ENCODE data around the gene PMEPA1. TPM values are rescaled to one million over a fixed set of nuclear protein-coding genes. Genes with fewer than 3 reads are reported as not detected.

Gene PMEPA1
- total RNA-seq, 1 donor from 2014 or later = 7.4 TPM

DNA sequence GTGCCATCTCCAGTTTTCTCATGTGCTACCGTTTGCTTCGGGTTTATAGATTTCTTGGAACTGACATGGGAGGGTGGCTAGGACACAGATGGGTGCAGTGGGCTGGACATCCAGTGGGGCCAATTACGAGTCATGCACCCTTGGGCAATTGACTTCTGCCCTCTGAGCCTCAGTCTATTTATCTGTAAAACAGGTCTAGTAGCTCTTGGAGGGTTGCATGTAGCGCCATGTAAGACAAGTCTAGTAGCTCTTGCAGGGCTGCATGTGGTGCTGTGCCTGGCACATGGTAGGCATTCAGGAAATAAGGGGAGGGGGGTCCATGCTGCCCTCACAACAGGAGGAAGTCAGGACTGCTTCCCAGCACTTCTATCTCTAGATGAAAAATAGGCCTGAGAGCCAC lies 15.3 kb downstream of the PMEPA1 start:
- no peak for DNase-seq (ENCODE audit: low read depth)

DNA sequence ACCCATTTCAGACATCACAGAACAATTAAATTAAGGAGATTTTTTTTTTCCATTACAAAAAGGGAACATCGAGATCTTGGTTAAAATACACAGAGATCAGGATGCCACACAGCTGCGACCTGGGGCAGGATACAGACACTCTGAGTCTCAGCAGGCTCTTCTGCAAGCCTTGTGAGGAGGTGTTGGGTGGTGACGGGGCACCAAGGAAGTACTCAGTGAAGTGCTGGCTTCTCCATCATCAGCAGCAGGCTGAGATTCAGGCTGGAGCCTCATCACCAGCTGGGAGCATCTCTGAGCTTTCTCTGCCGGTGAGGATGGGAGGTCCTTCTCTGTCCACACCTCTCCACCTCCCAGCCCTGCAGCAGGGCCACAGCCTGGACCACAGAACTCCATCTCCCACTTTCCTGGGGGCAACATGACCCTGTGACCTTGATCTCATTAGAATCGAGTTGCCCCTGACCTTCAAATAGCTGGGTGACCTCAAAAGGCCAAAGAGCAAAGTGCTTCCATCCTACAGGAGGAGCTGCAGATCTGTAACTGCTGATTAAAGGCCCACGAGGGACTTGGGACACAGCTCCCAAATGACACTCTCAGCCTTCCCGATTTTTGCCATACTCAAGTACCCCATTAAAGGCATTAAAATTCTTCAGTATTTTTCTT lies 16.0 kb downstream of the PMEPA1 start:
- no peak for DNase-seq (ENCODE audit: low read depth)

DNA sequence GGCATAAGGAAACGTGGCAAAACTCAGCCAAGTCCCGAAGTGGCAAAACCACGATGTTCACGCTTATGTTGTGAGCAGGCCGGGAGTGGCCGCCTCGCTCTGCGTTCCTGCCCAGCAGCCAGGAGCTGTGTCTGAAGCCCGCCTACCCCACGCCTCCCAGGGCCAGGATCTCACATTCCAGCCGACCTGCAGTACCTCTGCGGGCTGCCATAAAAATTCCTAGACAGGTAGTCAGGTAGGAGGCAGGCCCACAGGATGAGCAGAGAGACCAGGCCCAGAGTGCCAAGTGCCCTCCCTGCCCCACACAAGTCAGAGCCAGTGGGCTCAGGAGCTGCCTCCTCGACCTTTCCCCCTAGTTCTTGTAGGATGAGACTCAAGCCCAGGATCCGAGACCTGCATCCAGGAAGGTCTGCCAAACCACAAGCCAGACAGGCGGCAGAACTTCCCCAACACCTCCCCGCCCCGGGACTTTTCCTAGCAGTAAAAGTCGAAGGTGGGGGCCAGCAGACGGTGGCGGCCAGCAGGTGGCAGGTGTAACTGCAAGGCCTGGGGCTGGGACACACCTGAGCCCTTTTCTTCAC lies 16.7 kb downstream of the PMEPA1 start:
- no peak for DNase-seq (ENCODE audit: low read depth)

DNA sequence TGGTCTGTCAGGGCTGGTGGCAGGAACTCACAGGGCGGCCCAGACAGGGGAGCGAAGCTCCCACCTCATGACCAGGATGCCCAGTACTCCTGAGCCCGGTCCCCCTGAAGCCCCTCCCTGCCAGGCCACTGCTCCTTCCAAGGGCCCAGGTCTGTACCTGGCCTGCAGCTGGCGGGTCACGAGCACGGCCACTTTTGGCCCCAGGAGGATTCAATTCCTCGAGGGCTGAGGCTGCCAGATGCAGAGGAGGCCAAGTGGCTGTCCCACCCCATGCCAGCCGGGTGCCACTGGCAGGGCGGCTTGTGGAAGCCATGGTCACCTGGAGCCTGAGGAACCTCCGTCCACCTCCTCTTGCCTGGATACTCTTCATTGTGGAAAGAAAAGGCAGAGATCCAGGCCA lies 17.4 kb downstream of the PMEPA1 start:
- no peak for DNase-seq (ENCODE audit: low read depth)

DNA sequence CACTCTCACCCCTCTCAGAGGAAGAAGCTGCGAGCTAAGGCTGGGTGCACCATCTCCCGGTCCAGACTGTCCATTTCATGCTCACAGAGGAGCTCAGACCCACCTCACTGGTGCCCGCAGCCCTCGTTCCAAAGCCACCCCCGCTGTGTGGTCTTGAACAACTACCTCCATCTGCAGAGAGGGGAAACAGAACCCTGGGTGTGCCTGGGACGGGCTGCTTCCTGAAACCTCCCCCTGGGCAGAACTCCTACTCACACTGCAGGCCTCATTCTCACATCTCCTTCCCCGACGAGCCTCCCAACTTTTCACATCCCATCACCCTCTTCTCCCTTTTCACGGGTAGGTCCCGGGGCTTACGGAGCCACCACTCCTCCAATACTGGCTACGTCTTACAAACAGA lies 18.1 kb downstream of the PMEPA1 start:
- DNase-seq (ENCODE audit: low read depth) = no peak

DNA sequence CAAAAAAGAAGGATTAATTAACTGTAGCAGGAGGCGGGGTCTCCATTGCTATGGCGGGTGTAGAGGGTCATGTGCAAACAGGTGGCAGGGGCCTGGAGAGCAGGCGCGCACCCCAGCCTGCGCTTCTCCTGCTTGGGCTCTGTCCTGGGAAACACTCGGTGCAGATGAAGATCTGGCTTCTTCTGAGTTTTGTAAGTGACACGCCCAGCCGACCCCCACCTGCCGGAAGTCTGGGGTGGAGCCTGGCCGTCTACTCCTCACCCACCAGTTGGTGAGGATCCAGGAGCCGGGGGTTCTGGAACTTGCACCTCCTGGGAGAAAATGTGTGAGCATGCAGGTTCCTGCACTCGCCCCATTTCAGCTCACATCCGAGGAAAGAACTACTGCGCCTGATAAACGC lies 19.3 kb downstream of the PMEPA1 start:
- DNase-seq (ENCODE audit: low read depth) = no peak

DNA sequence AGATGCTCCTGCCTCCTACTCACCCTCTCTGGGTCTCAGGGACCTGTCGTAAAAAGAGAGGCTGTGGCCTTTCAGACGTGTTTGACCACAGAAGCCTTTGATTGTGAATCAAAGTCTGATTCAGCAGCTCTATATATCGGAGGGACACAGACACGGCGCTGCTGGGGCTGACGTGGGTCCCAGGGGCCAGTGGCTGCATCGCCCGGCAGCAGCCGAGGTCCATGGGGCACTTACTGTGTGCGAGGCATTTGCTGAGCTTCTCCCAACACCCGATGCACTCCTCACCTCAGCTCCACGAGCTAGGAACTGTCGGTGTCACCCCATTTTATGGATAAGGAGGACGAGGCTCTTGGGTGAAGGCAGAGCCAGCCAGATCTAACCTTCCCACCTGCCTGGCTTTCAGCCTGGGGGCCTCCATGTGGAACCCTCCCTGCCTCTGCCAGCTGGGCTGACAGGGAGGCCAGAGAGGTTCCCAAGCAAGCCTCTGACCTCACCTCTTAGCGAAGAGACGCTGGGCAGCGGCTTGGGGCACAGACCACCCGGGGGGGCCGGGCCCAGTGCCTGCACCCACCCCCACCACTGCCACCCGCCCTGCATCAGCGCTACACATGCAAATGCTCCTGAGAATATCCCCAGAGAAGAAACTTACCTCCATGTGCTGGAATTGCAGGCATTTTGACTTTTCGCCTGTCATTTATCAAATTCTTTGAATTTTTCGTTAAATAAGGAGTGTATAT lies 19.9 kb downstream of the PMEPA1 start:
- DNase-seq (ENCODE audit: low read depth) = no peak

DNA sequence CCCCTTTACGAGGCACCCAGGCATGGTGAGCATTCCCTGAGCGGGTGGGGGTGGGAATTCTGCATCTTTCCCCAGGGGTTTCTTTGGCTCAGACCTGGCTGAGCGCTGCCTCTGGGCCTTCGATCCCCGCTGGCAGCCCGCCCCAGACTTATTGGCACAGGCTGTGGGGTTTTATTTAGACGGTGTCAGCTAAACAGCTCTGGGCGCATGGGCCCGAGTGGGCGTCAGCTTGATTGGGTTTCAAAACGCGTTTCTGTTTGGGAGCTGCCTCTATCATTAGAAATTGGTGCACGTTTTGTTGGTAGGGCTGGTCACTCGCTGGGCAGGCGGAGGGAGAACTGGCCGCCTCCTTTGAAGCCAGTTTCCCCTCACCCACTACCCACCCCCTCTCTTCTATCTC lies 21.0 kb downstream of the PMEPA1 start:
- DNase-seq (ENCODE audit: low read depth) = no peak

DNA sequence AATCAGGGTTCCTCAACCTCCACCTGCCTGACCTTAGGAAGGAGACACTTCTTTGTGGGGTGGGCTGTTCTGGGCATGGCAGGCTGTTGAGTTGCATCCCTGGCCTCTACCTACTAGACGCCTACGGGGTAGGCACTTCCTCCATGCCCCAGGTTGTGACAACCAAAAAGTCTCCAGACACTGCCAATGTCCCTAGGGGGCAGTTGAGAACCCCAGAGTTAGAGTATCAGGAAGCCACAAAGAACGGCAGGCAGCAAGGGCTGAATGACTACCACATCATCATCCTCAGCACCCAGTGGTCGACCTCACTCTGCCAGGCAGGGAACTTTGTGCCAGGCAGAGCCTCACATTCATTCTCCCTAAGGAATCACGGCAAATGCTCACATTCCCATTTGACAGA lies 21.5 kb downstream of the PMEPA1 start:
- DNase-seq (ENCODE audit: low read depth) = no peak

DNA sequence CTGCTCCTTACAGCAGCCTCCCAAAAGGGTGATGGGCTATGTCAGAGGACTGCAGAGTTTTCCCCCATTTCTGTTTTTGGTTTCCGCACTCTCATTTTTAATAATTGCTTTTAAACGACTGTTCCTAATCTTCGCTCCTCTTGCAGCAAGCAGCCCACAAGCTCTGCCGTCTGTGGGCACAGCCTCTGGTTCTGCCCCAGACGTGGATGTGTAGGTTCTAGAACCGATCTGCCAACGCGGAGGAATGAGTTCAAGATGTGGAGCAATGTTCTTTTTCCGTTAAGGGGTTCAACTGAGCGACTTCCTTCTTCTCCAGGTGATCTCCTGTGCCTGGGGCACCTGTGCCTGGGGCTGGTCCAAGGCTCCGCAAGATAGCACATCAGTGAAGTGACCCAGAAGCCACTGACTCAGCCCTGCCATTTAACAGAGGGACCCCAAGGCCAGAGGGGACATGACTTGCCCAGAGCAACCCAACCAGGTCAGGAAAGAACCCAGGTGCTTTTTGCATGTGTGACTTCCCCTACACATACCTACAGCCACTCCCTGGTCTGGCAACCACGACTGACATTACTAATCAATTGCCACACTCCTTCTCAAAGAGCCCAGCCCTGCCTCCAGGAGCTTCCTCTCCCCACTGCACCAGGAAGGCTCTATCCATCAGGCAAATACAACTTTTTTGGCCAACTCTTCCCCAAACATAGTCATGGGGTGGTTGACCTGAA lies 22.7 kb downstream of the PMEPA1 start:
- no peak for DNase-seq (ENCODE audit: low read depth)

DNA sequence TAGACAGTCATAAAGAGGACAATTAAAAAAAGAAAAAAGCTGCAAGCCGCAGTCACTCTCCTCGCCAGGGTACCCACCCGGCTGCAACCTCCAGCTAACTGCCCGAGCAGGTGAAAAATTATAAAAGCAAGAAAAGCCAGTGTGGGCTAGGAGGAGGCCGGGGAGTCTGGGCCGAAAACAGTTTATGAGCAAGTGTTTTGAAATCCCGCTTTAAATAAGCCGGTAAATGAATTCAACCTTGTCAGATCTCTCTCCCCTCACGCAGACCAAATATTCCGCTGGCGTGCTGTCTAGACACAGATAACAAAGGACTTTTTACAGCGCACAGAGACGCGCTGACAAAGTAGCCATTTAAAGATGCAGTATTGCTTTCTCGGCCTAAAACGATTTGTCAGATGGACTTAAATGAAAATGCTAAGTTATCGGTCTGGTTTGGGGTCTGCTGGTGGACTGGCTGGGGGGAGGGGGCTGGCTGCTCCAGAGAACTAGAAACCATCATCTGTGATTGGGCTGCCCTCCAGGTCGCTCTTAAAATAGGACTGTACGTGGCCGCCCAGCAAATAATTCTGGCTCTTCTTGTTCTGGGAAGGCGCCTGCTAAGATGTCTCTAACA lies 24.6 kb downstream of the PMEPA1 start:
- DNase-seq (ENCODE audit: low read depth) = no peak

DNA sequence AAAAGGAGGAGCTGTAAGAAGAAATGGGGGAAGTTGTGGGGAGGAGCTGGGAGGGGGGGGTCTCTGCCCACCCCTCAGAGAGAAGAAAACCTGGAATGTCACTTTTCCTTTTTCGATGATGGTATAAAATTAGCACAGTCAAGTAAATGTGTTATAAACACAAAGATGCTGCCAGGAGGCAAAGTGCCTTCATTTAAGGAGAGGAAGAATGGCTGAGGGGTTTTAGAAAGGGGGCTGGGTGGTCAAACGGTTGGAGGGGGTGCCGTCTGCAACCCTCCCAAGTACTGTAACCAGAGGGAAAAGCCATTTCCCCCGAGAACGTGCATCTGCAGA lies 25.0 kb downstream of the PMEPA1 start:
- no peak for DNase-seq (ENCODE audit: low read depth)

DNA sequence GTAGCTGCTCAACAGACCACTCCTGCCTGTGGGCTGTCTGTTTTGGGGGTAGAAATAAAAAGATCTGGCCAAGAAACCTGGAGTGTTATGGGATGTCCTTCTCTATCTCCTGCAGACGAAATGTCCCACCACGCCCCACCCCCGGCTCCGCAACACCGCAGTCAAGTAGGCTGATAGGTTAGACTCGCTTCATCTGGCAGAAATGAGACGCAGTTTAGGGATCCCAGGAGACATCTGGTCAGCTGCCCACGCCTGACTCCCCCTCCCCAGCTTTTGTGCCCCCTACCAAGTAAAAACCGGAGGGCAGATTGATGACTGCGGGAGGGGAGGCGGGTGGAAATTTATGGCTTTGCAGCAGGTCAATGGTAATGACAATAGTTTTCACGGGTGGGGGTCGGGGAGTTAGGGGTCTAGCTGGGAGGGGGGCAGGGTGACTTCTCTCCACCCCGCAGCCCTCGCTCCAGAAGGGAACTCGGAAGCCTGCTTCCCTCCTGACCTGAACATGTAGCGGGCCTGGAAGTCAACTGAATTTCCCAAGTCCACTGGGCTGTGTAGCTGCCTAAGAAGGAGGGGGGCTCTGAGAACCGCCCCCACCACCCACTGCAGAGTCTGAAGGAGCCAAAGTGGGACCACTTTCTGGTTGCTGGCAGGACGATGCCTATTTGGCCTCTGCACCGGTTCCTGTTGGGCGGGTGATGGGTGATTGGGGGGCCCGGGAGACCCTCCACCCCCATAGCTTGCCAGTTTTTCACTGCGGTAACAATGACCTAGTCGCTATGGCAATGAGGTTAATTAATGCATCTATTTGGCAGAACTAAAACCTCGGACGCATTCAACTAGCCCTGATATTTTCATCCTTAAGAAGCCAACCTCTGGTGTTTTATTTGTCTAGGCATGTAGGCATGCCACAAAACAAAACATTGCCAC lies 25.7 kb downstream of the PMEPA1 start:
- no peak for DNase-seq (ENCODE audit: low read depth)

DNA sequence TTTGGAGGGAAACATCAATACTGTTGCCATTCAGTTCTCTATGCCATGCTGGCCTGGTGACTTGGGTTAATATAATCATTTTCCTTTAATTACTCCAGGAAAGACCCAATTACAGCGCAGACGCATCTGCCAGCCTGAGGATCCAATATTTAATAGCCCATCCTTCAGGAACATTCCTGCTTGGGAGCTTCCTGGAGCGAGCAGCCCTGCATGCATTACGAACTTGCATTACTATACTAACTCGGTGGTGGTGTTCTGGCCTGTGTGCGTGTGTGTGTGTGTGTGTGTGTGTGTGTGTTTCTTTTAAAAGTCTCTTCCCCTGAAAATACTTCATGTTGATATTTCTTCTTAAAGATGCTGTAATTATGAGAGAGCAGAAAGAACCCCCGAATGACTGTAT lies 26.5 kb downstream of the PMEPA1 start:
- DNase-seq (ENCODE audit: low read depth) = no peak

DNA sequence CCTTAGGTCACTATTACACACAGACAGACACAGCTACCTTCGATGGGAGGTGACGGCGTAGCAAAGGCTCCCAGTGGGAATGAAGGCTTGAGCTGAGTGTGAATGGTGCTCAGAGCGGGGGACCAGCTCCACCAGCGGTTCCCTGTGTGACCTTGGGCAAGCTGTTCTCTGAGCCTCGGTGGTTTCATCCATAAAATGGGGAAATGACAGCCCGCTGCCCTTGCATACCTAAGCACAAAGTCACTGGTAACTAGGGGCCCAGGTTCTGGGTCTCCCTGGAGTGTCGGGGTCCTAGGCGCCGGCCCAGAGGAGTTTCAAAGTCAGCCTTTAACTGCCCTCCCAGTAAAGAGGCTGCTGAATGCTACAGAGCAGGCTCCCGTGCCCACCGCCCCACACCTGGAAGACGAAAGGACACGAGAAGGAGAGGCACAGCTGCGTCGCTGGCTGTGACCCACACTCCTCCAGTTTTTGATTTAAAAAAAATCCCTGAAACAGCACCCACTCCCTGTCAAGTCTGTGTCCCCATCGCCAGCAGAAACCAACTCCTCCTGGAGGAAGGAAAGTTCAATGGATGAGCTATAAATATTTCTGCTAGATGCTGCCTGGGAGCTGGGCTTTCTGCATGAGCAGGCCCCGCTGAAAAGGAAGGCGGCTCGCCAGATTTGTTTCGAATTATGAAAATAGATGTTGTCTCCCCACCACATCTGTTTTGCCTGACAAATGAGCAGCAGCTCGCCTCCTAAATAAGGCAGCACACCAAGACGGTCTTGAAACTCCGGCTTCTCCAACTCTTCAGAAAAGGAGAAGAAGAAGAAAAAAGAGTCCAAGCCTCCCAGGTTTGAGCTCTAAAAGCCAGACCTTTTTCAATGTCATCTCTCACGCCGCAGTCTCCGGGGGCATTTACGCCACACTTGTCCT lies 27.4 kb downstream of the PMEPA1 start:
- DNase-seq (ENCODE audit: low read depth) = no peak

DNA sequence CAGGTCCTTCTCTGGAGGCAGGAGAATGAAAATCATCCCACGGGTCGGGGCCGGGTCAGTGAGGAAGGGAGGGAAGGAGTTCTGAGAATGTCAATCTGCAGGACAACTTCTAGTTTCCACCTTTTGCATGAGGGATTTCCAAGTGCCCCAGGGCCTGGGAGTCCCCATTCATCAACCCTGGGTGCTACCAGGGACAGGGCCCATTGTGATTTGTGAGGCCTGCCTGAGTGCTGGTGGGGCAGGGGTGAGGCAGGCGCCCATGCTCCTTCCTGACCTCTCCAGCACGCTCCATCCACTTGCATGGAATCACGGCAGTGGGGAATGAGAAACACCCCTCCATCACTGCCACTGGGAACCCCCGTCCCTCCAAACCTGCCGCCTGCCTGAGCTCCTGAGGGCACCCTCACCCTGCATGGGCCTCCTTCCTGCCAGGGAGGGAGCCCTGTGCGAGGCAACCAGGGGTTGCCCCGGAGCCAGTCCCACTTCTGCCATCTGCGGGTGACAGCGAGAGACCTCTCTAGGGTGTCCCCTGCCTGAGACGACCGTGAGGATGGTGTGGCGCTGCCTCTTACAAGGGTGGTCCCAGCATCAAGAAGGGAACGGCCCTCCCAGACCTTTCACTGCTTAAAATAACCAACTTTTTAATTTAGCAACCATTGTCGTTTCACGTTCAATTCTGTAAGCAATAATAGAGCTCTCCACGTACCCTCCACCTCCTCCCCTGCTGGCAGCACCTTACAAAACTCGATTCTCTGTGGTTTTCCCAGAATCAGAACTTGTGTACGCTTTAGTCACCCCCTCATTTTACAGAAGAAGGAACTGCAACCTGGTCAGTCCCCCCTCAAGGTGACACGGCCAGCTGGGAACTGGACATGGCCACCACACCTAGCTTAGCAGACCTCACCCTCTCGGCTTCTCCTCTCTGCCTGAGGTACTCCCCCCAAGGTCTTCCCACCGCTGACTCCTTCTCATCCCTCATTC lies 28.6 kb downstream of the PMEPA1 start:
- DNase-seq (ENCODE audit: low read depth) = no peak

DNA sequence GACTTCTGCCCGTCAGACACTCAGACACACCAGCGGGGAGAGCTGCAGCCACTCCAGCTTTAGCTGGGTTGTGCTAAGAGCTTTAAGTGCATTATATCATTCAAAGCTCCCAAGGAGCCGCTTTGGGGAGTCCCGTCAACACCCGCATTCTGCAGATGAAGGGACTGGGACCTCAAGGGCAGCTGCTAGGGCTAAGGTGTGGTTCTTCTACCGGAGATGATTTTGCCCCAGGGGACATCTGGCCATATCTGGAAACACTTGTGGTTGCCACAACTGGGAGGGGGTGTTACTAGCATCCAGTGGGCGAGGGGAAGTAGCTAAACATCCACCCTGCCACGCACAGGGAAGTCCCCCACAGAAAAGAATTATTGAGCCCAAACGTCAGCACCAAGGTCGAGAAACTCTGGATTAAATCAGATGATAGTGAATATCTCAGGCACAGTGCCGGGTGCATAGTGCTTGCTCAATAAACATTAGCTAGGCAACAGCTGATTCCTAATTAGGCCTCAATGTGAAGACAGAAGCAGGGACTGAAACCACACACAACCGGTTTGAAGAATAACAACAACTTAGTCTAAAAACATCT lies 29.6 kb downstream of the PMEPA1 start:
- DNase-seq (ENCODE audit: low read depth) = no peak

DNA sequence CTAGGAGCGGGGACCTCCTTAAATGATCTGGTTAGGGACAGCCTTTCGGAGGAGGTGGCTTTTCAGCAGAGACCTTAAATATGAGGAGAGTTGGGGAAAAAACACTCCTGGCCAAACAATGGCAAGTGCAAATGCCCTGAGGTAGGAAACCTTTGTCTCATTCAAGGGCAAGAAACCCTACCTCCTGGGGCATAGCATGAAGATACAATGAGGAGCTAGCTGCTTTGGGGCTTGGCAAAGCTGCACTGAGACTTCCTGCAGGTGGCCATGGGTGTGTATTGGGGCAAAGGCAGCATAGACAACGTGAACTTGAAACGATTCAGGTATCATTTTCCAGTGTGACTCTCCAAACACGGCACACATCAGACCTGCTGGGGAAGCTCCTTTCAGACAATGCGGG lies 30.7 kb downstream of the PMEPA1 start:
- DNase-seq (ENCODE audit: low read depth) = no peak

Data from myocyte (in vitro differentiated cells).